ENCODE measurements around the gene JMJD8. TPM values are rescaled to one million over a fixed set of nuclear protein-coding genes. Genes with fewer than 3 reads are reported as not detected.

The JMJD8 gene
- total and polyA plus RNA-seq, 9 of the 15 experiments (the other 6 are each of a cell fraction or from before 2014, with no cell fraction given) = 1.2 to 50.6 (median 29.3) TPM

- TF ChIP-seq RBBP5 (IDR thresholded peaks at IDR 0.05; ENCODE audit: borderline replicate concordance, insufficient read depth, low read length, poor library complexity, severe bottlenecking) (peak; percentile 27), PRDM10 (IDR thresholded peaks at IDR 0.05; ENCODE audit: partially characterized antibody) (no peak), KDM5B (IDR thresholded peaks at IDR 0.05; ENCODE audit: insufficient replicate concordance, low read depth, low read length) (peak; percentile 52), CTBP1 (IDR thresholded peaks at IDR 0.05; ENCODE audit: borderline replicate concordance) (peak; percentile 96), LCOR (CRISPR knock-in tag; IDR thresholded peaks at IDR 0.05) (no peak), MAFF (IDR thresholded peaks at IDR 0.05; ENCODE audit: low read length) (no peak), KLF16 (IDR thresholded peaks at IDR 0.05) (no peak), MYC (IDR thresholded peaks at IDR 0.05; ENCODE audit: low read depth, low read length) (no peak), MYC (CRISPR knock-in tag; IDR thresholded peaks at IDR 0.05; ENCODE audit: borderline replicate concordance, low read depth) (no peak), GATAD2B (IDR thresholded peaks at IDR 0.05; ENCODE audit: borderline replicate concordance) (peak; percentile 82), HES1 (IDR thresholded peaks at IDR 0.05; ENCODE audit: low read depth) (no peak), ZNF239 (CRISPR knock-in tag; IDR thresholded peaks at IDR 0.05) (no peak), LEF1 (IDR thresholded peaks at IDR 0.05) (no peak), SAFB2 (IDR thresholded peaks at IDR 0.05; ENCODE audit: borderline replicate concordance, low read depth, low read length, severe bottlenecking) (no peak), ZNF780A (CRISPR knock-in tag; IDR thresholded peaks at IDR 0.05) (no peak), ETS1 (conservative IDR thresholded peaks at IDR 0.05; ENCODE audit: control insufficient read depth, low read depth, low read length) (no peak), PRPF4 (IDR thresholded peaks at IDR 0.05; ENCODE audit: insufficient read depth, low read depth, low read length, poor library complexity, severe bottlenecking) (no peak), HMGXB4 (CRISPR knock-in tag; IDR thresholded peaks at IDR 0.05) (no peak)
- TF ChIP-seq, protein P1, sequence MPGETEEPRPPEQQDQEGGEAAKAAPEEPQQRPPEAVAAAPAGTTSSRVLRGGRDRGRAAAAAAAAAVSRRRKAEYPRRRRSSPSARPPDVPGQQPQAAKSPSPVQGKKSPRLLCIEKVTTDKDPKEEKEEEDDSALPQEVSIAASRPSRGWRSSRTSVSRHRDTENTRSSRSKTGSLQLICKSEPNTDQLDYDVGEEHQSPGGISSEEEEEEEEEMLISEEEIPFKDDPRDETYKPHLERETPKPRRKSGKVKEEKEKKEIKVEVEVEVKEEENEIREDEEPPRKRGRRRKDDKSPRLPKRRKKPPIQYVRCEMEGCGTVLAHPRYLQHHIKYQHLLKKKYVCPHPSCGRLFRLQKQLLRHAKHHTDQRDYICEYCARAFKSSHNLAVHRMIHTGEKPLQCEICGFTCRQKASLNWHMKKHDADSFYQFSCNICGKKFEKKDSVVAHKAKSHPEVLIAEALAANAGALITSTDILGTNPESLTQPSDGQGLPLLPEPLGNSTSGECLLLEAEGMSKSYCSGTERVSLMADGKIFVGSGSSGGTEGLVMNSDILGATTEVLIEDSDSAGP (CRISPR knock-in tag; IDR thresholded peaks at IDR 0.05) = no peak
These were observed 31.5 kb upstream of the JMJD8 start (continued) for GRCh38 chr16:715477-716199.

Data from K562 (cell line).